ENCODE results near the gene C13orf46. TPM values are rescaled to one million over a fixed set of nuclear protein-coding genes. Genes with fewer than 3 reads are reported as not detected.
A peak's percentile ranks its signal among the peaks of the same experiment; 100 is the strongest.

C13orf46 gene
- total RNA-seq, 1 donor from 2014 or later, result 4.8 TPM

- Histone ChIP-seq H3K27me3 (no peaks in the 10 kb centered on the region), H3K4me1 (no peaks in the 10 kb centered on the region), H3K27ac (no peak overlapping the region), H3K36me3 (peaks cover 67 to 72% of the 10 kb centered on the region in 2 donors), H3K9me3 (no peaks in the 10 kb centered on the region), H3K4me3 (no peak overlapping the region)
- no peak for TF ChIP-seq CTCF (IDR thresholded peaks at IDR 0.05)
- DNase-seq (ENCODE audit: low spot score in 2 of 2), result no peak
- intact Hi-C loops (cut with DNase I), result no loop called here
Measured at GRCh38 chr13:114012141-114012540, 38.3 kb upstream of the C13orf46 start.

- no peak for DNase-seq (ENCODE audit: low spot score in 2 of 2)
- TF ChIP-seq CTCF (IDR thresholded peaks at IDR 0.05), result no peak
- Histone ChIP-seq H3K9me3 (no peaks in the 10 kb centered on the region), H3K36me3 (peaks cover 59 to 63% of the 10 kb centered on the region in 2 donors), H3K4me1 (no peaks in the 10 kb centered on the region), H3K27me3 (no peaks in the 10 kb centered on the region), H3K27ac (no peak overlapping the region), H3K4me3 (no peak overlapping the region)
- intact Hi-C loops (cut with DNase I), result no loop called here
Measured at GRCh38 chr13:114011226-114011625, 37.4 kb upstream of the C13orf46 start.

DNA sequence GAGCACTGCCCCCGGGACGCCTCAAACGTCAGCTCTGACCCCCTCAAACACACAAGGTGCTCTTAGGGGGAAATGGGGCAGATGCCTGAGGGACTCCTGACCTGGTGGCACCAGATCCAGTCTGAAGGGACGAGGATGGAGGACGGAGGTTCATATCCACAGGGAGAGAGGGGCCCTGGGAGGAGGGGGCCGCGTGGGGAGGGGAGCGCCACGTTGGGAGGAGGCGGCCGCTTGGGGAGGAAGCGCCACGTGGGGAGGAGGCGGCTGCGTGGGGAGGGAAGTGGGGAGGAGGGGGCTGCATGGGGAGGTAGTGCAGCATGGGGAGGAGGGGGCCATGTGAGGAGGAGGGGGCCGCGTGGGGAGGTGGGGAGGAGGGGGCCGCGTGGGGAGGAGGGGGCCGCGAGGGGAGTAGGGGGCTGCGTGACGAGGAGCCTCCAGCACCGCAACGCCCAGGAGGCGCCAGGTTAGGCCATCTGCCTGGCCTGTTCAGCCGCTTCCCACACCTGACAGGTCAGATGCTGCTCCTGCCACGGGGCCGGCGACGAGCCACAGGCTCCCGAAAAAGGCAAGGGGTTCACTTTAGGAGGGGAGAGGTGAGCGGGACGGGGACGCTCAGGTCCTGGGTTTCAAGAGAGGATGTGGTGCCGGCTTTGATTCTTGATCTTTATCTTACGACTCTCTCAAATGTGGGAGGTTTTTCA is 36.7 kb upstream of the C13orf46 start:
- Histone ChIP-seq H3K9me3 (no peaks in the 10 kb centered on the region), H3K27me3 (no peaks in the 10 kb centered on the region), H3K4me3 (no peak overlapping the region), H3K4me1 (no peaks in the 10 kb centered on the region), H3K27ac (no peak overlapping the region), H3K36me3 (peaks cover 53 to 56% of the 10 kb centered on the region in 2 donors)
- intact Hi-C loops (cut with DNase I), result no loop called here
- TF ChIP-seq CTCF (IDR thresholded peaks at IDR 0.05), result no peak
- no peak for DNase-seq (ENCODE audit: low spot score in 2 of 2)

DNA sequence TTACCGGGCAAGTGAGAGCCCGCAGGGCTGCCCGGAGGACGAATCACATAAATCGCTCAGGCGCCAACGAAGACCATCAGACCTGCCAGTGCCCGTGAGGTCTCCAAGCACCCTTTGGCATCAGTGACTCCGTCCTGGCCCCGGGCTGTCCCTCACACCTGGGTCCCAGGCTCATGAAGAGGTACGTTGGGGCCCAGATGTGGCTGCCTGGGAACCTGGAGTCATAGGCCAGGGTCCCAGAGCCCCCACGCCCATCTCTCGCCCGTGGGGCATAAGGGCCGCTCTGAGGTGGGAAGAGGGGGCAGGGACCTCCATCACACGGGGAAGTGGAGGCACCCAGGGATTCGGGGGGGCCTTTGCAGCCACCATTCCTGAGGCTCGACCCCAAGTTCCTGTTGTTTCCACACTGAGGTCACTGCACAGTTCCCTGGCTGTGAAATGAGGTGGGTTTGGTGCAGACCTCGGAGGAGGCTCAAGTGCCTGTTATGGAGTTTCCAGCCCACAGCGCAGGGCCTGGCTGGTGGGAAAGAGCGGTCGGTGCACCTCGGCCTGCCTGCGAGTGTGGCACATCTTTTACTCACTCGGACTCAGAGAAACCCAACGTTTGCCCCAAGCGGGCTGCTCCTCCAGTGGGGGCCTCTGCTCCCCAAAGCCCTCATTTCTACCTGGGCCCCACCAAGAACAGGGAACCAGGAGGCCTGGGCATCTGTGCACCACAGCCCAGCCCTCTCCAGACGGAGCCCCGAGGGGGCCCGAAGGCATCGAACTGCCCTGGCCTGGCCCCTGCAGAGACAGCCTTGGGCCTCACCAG is 35.9 kb upstream of the C13orf46 start:
- Histone ChIP-seq H3K36me3 (peaks cover 47 to 49% of the 10 kb centered on the region in 2 donors), H3K27ac (no peak overlapping the region), H3K4me1 (no peaks in the 10 kb centered on the region), H3K27me3 (no peaks in the 10 kb centered on the region), H3K4me3 (no peak overlapping the region), H3K9me3 (no peaks in the 10 kb centered on the region)
- intact Hi-C loops (cut with DNase I), result no loop called here
- no peak for TF ChIP-seq CTCF (IDR thresholded peaks at IDR 0.05)
- peak in 1 of 2 donors; percentile 50 for DNase-seq (ENCODE audit: low spot score in 2 of 2)

GRCh38 chr13:114008964-114009589 is 35.2 kb upstream of the C13orf46 start:
- no peaks in the 10 kb centered on the region for H3K4me1 ChIP-seq
- H3K27ac ChIP-seq, result no peak overlapping the region
- intact Hi-C loops (cut with DNase I), result no loop called here
- no peak overlapping the region for H3K4me3 ChIP-seq
- peak in 1 of 2 donors; percentile 21 for DNase-seq (ENCODE audit: low spot score in 2 of 2)
- H3K36me3 ChIP-seq, result peaks cover 40 to 42% of the 10 kb centered on the region in 2 donors
- no peaks in the 10 kb centered on the region for H3K27me3 ChIP-seq
- TF ChIP-seq CTCF (IDR thresholded peaks at IDR 0.05), result no peak
- H3K9me3 ChIP-seq, result no peaks in the 10 kb centered on the region
